ENCODE data around the gene MAN1C1. TPM values are rescaled to one million over a fixed set of nuclear protein-coding genes. Genes with fewer than 3 reads are reported as not detected.

Gene MAN1C1
- total RNA-seq, 1 experiment from 2014 or later, result 1.2 TPM

DNA sequence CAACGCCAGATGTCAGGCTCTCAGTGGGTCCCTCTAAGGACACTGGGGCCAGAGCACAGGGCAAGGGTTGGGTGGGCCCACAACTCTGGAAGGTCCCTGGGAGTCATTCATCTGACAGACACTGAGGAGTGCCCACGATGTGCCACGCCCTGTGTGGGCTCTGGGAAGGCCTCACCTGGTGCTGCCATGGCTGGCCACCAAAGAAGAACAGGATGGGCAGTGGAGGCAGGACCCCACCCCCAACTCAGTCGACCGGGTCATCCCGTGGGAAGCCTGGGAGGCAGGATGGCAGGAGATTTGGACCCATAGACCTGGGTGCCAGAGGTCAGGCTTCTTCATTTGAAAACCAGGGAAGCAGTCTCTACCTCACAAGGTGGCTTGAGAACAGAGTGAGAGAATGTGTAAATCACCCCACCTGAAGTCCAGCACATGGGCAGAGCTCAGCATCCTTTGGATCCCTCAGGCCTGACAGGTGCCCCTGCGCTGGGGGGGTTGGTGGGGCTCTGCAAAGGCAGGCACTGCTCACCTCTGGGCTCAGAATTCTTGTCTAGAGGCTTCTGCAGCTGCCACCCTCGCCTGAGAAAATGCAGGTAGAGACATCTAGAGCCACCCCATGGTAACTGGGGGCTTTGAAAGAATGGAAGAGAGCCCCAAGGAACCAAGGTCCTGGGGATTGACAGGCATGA, 182.2 kb downstream of the MAN1C1 start:
- intact Hi-C loops (cut with micrococcal nuclease), result loop anchor here (2.0 to 5.0 kb wide), 3 partner anchors 182 to 297 kb away; partner anchors contain the start of gene MAN1C1
- no peaks in the 10 kb centered on the region for H3K9me3 ChIP-seq (ENCODE audit: control insufficient read depth in 1 of 2, insufficient read depth in 1 of 2, low read depth in 1 of 2, low read length in 2 of 2)
- CTCF ChIA-PET, result interaction anchor here (0.6 to 1.8 kb wide), 24 partner anchors 9 to 559 kb away, joined by 3 to 12 read pairs (median 4); no protein-coding TSS in a partner anchor
- H3K9ac ChIP-seq (ENCODE audit: low read length), result no peak overlapping the region; the same call in 1 of the 2 replicates
- no peaks in the 10 kb centered on the region for H3K27me3 ChIP-seq (ENCODE audit: insufficient read depth, low read length)
- no peaks in the 10 kb centered on the region for H3K36me3 ChIP-seq (ENCODE audit: control insufficient read depth in 1 of 2, insufficient read depth in 2 of 2, low read length in 2 of 2)
- no peak overlapping the region for H2AFZ ChIP-seq (ENCODE audit: low read depth, low read length, poor library complexity, severe bottlenecking)
- H3K27ac ChIP-seq (ENCODE audit: low read depth, low read length), result no peak overlapping the region
- H4K20me1 ChIP-seq (ENCODE audit: insufficient read depth), result no peaks in the 10 kb centered on the region
- H3K4me1 ChIP-seq (ENCODE audit: control insufficient read depth in 1 of 2, insufficient read depth in 2 of 2, low read length in 2 of 2), result peaks cover 5 to 16% of the 10 kb centered on the region in 2 experiments; a peak in 3 of 4 replicates
- H3K9me2 ChIP-seq (ENCODE audit: insufficient read depth), result no peaks in the 10 kb centered on the region
- BruUV-seq (replicated peaks), result no TSS peak
- no peak for TF ChIP-seq ZFX (IDR thresholded peaks at IDR 0.05)
- no peak for TF ChIP-seq SIN3A (IDR thresholded peaks at IDR 0.05; ENCODE audit: low read depth)
- TF ChIP-seq MAX (IDR thresholded peaks at IDR 0.05), result no peak
- TF ChIP-seq SRF (IDR thresholded peaks at IDR 0.05; ENCODE audit: low read depth), result no peak
- TF ChIP-seq, protein P1, sequence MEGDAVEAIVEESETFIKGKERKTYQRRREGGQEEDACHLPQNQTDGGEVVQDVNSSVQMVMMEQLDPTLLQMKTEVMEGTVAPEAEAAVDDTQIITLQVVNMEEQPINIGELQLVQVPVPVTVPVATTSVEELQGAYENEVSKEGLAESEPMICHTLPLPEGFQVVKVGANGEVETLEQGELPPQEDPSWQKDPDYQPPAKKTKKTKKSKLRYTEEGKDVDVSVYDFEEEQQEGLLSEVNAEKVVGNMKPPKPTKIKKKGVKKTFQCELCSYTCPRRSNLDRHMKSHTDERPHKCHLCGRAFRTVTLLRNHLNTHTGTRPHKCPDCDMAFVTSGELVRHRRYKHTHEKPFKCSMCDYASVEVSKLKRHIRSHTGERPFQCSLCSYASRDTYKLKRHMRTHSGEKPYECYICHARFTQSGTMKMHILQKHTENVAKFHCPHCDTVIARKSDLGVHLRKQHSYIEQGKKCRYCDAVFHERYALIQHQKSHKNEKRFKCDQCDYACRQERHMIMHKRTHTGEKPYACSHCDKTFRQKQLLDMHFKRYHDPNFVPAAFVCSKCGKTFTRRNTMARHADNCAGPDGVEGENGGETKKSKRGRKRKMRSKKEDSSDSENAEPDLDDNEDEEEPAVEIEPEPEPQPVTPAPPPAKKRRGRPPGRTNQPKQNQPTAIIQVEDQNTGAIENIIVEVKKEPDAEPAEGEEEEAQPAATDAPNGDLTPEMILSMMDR (IDR thresholded peaks at IDR 0.05 in 2 of 3, conservative IDR thresholded peaks at IDR 0.05 in 1 of 3; ENCODE audit: borderline replicate concordance in 1 of 3, insufficient read depth in 1 of 3, low read depth in 2 of 3, low read length in 2 of 3), result no peak
- TF ChIP-seq, protein P2, sequence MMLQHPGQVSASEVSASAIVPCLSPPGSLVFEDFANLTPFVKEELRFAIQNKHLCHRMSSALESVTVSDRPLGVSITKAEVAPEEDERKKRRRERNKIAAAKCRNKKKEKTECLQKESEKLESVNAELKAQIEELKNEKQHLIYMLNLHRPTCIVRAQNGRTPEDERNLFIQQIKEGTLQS (IDR thresholded peaks at IDR 0.05), result no peak
- TF ChIP-seq EZH2phosphoT487 (IDR thresholded peaks at IDR 0.05; ENCODE audit: borderline replicate concordance), result no peak
- no peak for TF ChIP-seq POLR2AphosphoS5 (IDR thresholded peaks at IDR 0.05; ENCODE audit: low read depth, low read length)
- TF ChIP-seq SP1 (IDR thresholded peaks at IDR 0.05; ENCODE audit: low read depth), result no peak
- DNase-seq (ENCODE audit: low read depth, low spot score) (no peak), ATAC-seq (no peak)
- no peak overlapping the region for H3K4me2 ChIP-seq (ENCODE audit: low read length)
- H3K79me2 ChIP-seq (ENCODE audit: insufficient read depth, low read length), result no peaks in the 10 kb centered on the region
- POLR2A ChIA-PET, result no interaction called here
- RAD21 ChIA-PET (ENCODE audit: low non-redundant PET in 1 of 2, low total read pairs in 2 of 2, uncharacterized antibody in 2 of 2, unreplicated experiment in 2 of 2), result interaction anchor here in 1 of 2 experiments (1.0 kb wide), 1 partner anchor 295 kb away, joined by 3 read pairs; no protein-coding TSS in a partner anchor
- H3K4me3 ChIP-seq (replicated peaks in 1 of 2; ENCODE audit: low read depth in 1 of 2, low read length in 2 of 2), result no peak overlapping the region

Measured in HCT116 (cell line).